K562 (cell line): ENCODE data around the gene KCNH2. TPM values are rescaled to one million over a fixed set of nuclear protein-coding genes. Genes with fewer than 3 reads are reported as not detected.

Experiments
- ATAC-seq: fragments of 200-7000 bp; cut with Tn5 transposase; 3 replicates; pipeline ENCODE4 v1.9.1; 2020; ENCODE audit warnings: moderate library complexity
- BruUV-seq: library from RNA; stranded (reverse); fragments of 400-500 nt; replicated peaks from 2 replicates; lab custom pipeline; 2021; lab: Mats Ljungman, UMichigan
- CTCF ChIA-PET: fragments of 300-600 bp; formaldehyde crosslinking; extraction: SDS; loops from one replicate; lab custom pipeline; 2021; ENCODE audit warnings: low intra/inter-chr PET ratio; lab: Yijun Ruan, JAX
- POLR2A ChIA-PET: fragments of 300-600, 350-650 bp; sonication (Branson Sonifier 250); formaldehyde crosslinking; extraction: SDS; loops from one replicate; lab custom pipeline; 2021; ENCODE audit warnings: antibody characterized with exemption, inconsistent platforms; lab: Yijun Ruan, JAX
- DNase-seq, 4 experiments: peaks; one replicate each; pipeline versions ENCODE4 v3.0.0 to v3.0.0-alpha.2; 2011 to 2018; ENCODE audit warnings: low spot score in 3 of 4, mixed read lengths in 3 of 4; ENCODE audit errors: extremely low read depth in 1 of 4
- FAIRE-seq: peaks from 2 replicates; lab custom pipeline; 2011; peaks lifted over from hg19 to GRCh38; lab: Jason Lieb, UNC
- H2AFZ ChIP-seq: 2 replicates; pipeline ENCODE4 v1.6.0; 2011; ENCODE audit warnings: low read depth, low read length, control low read depth, inconsistent platforms
- H3K27ac ChIP-seq: fragments of 200-600 bp; 3 replicates; pipeline ENCODE4 v1.8.0; 2011; ENCODE audit warnings: low read depth, mild to moderate bottlenecking, control low read depth, inconsistent platforms, low read length, moderate library complexity, mixed read lengths; ENCODE audit errors: extremely low read depth
- H3K27me3 ChIP-seq, 2 experiments: fragments of 300-600 bp in 1 of 2; 2 replicates in 1 of 2; 3 replicates in 1 of 2; pipeline versions ENCODE4 v1.6.0 to v1.8.0; 2011; ENCODE audit warnings: inconsistent platforms in 2 of 2, low read length in 2 of 2, mild to moderate bottlenecking in 1 of 2, mixed read lengths in 1 of 2, moderate library complexity in 1 of 2; ENCODE audit not compliant: control insufficient read depth in 2 of 2, insufficient read depth in 2 of 2
- H3K36me3 ChIP-seq: fragments of 300-600 bp; 3 replicates; pipeline ENCODE4 v1.8.0; 2011; ENCODE audit warnings: mild to moderate bottlenecking, low read length, inconsistent platforms; ENCODE audit not compliant: control insufficient read depth, insufficient read depth
- H3K4me1 ChIP-seq, 2 experiments: fragments of 200-600 bp in 1 of 2; replicated peaks in 1 of 2; 2 replicates in 1 of 2; 3 replicates in 1 of 2; pipeline versions ENCODE4 v1.5.1 to v1.8.0; 2011; ENCODE audit warnings: inconsistent platforms in 2 of 2, low read length in 2 of 2, mild to moderate bottlenecking in 1 of 2, mixed read lengths in 1 of 2, moderate library complexity in 1 of 2; ENCODE audit not compliant: control insufficient read depth in 2 of 2, insufficient read depth in 2 of 2
- H3K4me2 ChIP-seq: 2 replicates; pipeline ENCODE4 v1.6.1; 2011; ENCODE audit warnings: low read length, control low read depth, inconsistent platforms, mixed read lengths; ENCODE audit not compliant: insufficient read depth
- H3K4me3 ChIP-seq: fragments of 200-600 bp; sonication (generic), shearing (Covaris generic); 2 replicates; pipeline ENCODE4 v1.5.1; 2016; ENCODE audit warnings: control low read depth, inconsistent platforms
- H3K79me2 ChIP-seq: fragments of 200-600 bp; 3 replicates; pipeline ENCODE4 v1.8.0; 2011; ENCODE audit warnings: low read length, inconsistent platforms; ENCODE audit not compliant: control insufficient read depth, insufficient read depth
- H3K9ac ChIP-seq, 2 experiments: 2 replicates each; pipeline versions ENCODE4 v1.6.0 to v1.6.1; 2011; ENCODE audit warnings: low read depth in 2 of 2, low read length in 2 of 2, control low read depth in 1 of 2, inconsistent platforms in 1 of 2, mild to moderate bottlenecking in 1 of 2, mixed read lengths in 1 of 2; ENCODE audit not compliant: insufficient read depth in 1 of 2
- H3K9me1 ChIP-seq: one replicate; pipeline ENCODE4 v1.6.0; 2011; ENCODE audit warnings: inconsistent platforms, mild to moderate bottlenecking, low read length, moderate library complexity; ENCODE audit not compliant: control insufficient read depth, insufficient read depth
- H3K9me3 ChIP-seq: replicated peaks from 2 replicates; pipeline ENCODE4 v1.5.1; 2011; ENCODE audit warnings: low read depth, low read length, inconsistent platforms; ENCODE audit not compliant: control insufficient read depth, insufficient read depth
- H4K20me1 ChIP-seq: replicated peaks from 2 replicates; pipeline ENCODE4 v1.6.1; 2011; ENCODE audit warnings: low read length, inconsistent platforms, mixed read lengths; ENCODE audit not compliant: control insufficient read depth, insufficient read depth
- EGR1 ChIP-seq: fragments of 450-650 bp; conservative IDR thresholded peaks from 2 replicates; pipeline ENCODE4 v1.6.1; 2017; ENCODE audit warnings: mild to moderate bottlenecking
- HBP1 ChIP-seq: fragments of 450-650 bp; formaldehyde crosslinking; IDR thresholded peaks from 2 replicates; pipeline ENCODE4 v1.4.0; 2022; ENCODE audit warnings: missing genetic modification characterization
- PCBP1 ChIP-seq: fragments of 200-400 bp; formaldehyde crosslinking; IDR thresholded peaks from 2 replicates; pipeline ENCODE4 v1.6.1; 2018; ENCODE audit warnings: mild to moderate bottlenecking, low read depth, low read length; ENCODE audit not compliant: poor library complexity, severe bottlenecking
- TFE3 ChIP-seq: fragments of 450-650 bp; formaldehyde crosslinking; IDR thresholded peaks from 2 replicates; pipeline ENCODE4 v1.4.0; 2020; ENCODE audit warnings: mild to moderate bottlenecking, mixed read lengths
- ZBTB26 ChIP-seq: fragments of 450-650 bp; formaldehyde crosslinking; IDR thresholded peaks from 2 replicates; pipeline ENCODE4 v1.4.0; 2022; ENCODE audit warnings: missing genetic modification characterization
- WGBS: fragments of 100-300 bp; shearing (Covaris generic); methylation state at CpG from one replicate; pipeline ENCODE4 v1.1.6; 2016; ENCODE audit warnings: low coverage, mixed read lengths; ENCODE audit not compliant: insufficient coverage; ENCODE audit errors: missing lambda C conversion rate; 5-methylcytosine and 5-hydroxymethylcytosine counted together
- in situ Hi-C: fragments of 300-500 bp; cut with MboI; formaldehyde crosslinking; loops from 4 replicates; pipeline ENCODE4 v1.15.0; 2018; ENCODE audit warnings: inconsistent platforms, mixed read lengths
- intact Hi-C: fragments of 100-400 bp; cut with micrococcal nuclease; formaldehyde crosslinking; loops from 2 replicates; pipeline ENCODE4 v1.14.2; 2022
- polyA plus RNA-seq, 8 experiments: library from polyadenylated mRNA; depleted of rRNA in 4 of 8; stranded (reverse) in 5 of 8; unstranded in 3 of 8; fragments of >200 nt; fragmentation: Nextera tagmentation in 2 of 8; fragmentation: Illumina TruSeq in 1 of 8; extraction: Ambion mirVana in 2 of 8; extraction: Trizol in 1 of 8; gene quantifications; 2 replicates each; pipeline versions ENCODE4 v1.2.1 to v1.2.3, GENCODE V29; 2011 to 2014; ENCODE audit warnings: inconsistent platforms in 1 of 8, missing spikeins in 1 of 8
- total RNA-seq, 7 experiments: library from RNA; depleted of rRNA in 6 of 7; stranded (reverse); fragments of >200 nt in 6 of 7; fragmentation: Illumina TruSeq in 2 of 7; extraction: Trizol in 2 of 7; gene quantifications; 2 replicates each; pipeline versions ENCODE4 v1.2.1 to v1.2.3, GENCODE V29; 2011 to 2021; ENCODE audit warnings: low replicate concordance in 1 of 7

KCNH2 gene
- total and polyA plus RNA-seq, 9 of the 15 experiments (the other 6 are each of a cell fraction or from before 2014, with no cell fraction given) = 18.1 to 368 (median 218) TPM

- Histone ChIP-seq H2AFZ (no peak overlapping the region), H3K9me1 (no peaks in the 10 kb centered on the region), H3K4me2 (no peak overlapping the region), H3K9me3 (no peaks in the 10 kb centered on the region), H3K27me3 (no peaks in the 10 kb centered on the region), H3K27ac (no peak overlapping the region), H3K36me3 (no peaks in the 10 kb centered on the region), H3K9ac (no peak overlapping the region; a peak in 1 of 4 replicates), H4K20me1 (peaks cover 5% of the 10 kb centered on the region; the same call in 1 of the 2 replicates), H3K79me2 (no peaks in the 10 kb centered on the region), H3K4me1 (peaks cover 34 to 62% of the 10 kb centered on the region in 2 experiments), H3K4me3 (no peak overlapping the region)
- no peak for ATAC-seq
- WGBS = 71% methylated on average over 3 of the region's 5 CpGs
- TF ChIP-seq EGR1 (peak; percentile 95), ZBTB26 (CRISPR knock-in tag) (0 out of 2 replicates have a peak, but pooled peaks have one; percentile 16), TFE3 (CRISPR knock-in tag) (no peak), PCBP1 (peak; percentile 27), HBP1 (CRISPR knock-in tag) (0 out of 2 replicates have a peak, but pooled peaks have one; percentile 36)
- no TSS peak for BruUV-seq
- FAIRE-seq = no peak
- intact Hi-C loops = loop anchor here (10.0 kb wide), 1 partner anchor 685 kb away; no protein-coding TSS in a partner anchor
- ChIA-PET POLR2A (interaction anchor here (0.9 kb wide), 2 partner anchors 14 to 15 kb away, joined by 3 to 5 read pairs; no protein-coding TSS in a partner anchor), CTCF (no interaction called here)
- in situ Hi-C loops = no loop called here
- no peak for DNase-seq
Observed at GRCh38 chr7:150999497-151000230, 21.5 kb upstream of the KCNH2 start.
